T-helper 1 cell treated with Interleukin-12 subunit alpha and Interleukin-12 subunit beta and Interleukin-4 antibody, amounts not matched to agents 30 ng/mL and 1 ng/mL, for 36 hours (primary cell): ENCODE data around the gene DDX6. TPM values are rescaled to one million over a fixed set of nuclear protein-coding genes. Genes with fewer than 3 reads are reported as not detected.
"Not testable (repeated sequence)": the region's sequence is repeated elsewhere in the genome, so short reads cannot be mapped to it uniquely, and the experiment has no call there.

Experiments used
- intact Hi-C: fragments of 100-400 bp; cut with micrococcal nuclease; formaldehyde crosslinking; loops from one replicate; pipeline ENCODE4 v1.15.1; 2024
- total RNA-seq: library from RNA; stranded (reverse); gene quantifications from 2 replicates; pipeline ENCODE4 v1.2.3, GENCODE V29; 2022

DDX6 gene
- total RNA-seq, 1 donor from 2014 or later = 159 TPM

- intact Hi-C loops = loop anchor here (1.0 to 5.0 kb wide), 15 partner anchors 53 to 1465 kb away; partner anchors contain the start of genes ARCN1, C2CD2L, CENATAC and CEP164
Observed at GRCh38 chr11:118791961-118792569, 1.1 kb upstream of the DDX6 start.

DNA sequence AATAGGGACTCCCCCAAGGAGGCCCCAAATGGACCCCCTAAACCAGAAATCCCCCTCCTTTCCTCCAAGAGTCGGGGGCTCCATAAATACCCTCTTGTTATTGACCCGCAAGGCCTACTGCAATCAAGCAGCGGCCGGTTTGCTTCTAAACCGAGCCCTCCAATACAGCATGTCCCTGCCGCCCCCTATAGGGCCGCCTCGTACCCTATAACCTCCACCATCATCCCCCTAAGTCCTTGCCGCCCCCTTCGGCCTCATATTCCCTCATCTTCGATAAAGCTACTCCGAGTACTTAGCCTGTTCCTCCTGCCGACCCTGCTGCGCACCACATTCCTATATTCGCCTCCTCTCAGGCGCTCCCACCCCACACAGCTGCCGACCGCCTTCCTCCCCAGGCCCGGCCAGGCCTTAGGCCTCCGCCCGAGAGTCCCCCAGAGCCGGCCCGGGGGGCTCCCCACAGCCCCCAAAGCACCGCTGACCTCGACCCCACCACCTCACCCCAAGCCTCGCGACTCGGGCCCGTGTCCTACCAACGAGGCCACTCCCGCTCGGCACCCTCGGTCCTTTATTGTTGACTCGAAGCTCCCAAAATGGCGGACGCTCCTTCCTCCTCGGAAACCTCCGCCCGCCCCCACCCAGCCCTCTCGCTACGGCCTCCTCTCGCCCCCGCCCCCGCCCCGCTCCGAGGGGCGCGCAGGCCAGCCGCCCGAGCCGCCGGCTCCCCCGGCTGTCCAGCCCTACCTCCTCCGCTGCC lies 430 bp downstream of the DDX6 start:
- intact Hi-C loops = loop anchor here (1.0 to 5.0 kb wide), 10 partner anchors 100 to 1463 kb away; partner anchors contain the start of genes ARCN1, C2CD2L, CEP164 and MPZL3

GRCh38 chr11:118789501-118790356 lies 1.2 kb downstream of the DDX6 start:
- intact Hi-C loops = loop anchor here (1.0 to 5.0 kb wide), 10 partner anchors 89 to 1462 kb away; partner anchors contain the start of genes ARCN1, C2CD2L, CBL and CEP164

DNA sequence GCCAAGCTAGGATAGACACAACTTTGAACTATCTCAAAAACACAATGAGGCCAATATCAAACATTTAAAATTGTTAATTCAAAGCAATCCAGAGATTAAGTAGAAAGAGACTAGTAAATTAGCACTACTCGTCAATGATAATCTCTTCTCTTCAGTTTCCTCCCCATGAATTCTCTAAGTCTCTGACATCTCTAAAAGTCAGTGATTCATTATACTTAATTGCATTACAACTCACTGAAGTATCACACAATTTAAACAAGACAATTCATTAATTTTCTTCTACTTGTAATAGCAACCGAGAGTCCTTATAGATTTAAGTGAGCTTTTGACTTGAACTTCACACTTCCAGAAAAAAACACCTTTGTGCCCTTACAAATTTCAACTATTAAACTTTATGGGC lies 4.3 kb downstream of the DDX6 start:
- intact Hi-C loops = loop anchor here (5.0 kb wide), 1 partner anchor 421 kb away; the partner anchor contains the start of gene CBL

GRCh38 chr11:118785362-118785761 lies 5.6 kb downstream of the DDX6 start:
- intact Hi-C loops = loop anchor here (5.0 kb wide), 1 partner anchor 422 kb away; the partner anchor contains the start of gene CBL

DNA sequence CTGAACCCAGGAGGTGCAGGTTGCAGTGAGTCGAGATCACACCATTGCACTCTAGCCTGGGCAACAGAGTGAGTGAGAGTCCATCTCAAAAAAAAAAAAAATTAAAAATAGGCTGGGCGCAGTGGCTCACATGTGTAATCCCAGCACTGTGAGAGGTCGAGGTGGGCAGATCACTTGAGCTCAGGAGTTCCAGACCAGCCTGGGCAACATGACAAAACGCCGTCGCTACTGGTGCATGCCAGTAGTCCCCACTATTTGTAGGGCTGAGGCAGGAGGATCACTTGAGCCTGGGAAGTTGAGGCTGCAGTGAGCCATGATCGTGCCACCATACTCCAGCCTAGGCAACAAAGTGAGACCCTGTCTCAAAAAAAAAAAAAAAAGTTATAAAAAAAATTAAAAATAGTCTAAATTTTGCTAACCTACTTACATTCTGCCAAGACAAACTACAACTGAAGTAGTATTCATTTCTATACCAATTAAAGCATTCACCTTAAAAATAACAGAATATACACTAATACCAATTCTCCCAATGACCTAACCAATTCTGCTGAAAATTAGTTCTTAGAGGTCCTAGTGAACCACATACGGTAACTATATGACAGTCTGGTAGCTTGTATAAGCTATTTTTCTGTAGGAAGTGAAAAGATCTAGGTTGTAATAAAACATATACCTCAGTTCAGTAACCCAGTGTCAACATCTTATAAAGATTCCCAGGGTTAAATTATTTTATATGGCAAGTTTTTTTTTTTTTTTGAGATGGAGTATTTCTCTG lies 7.1 kb downstream of the DDX6 start:
- intact Hi-C loops = no loop called here

GRCh38 chr11:118783324-118783723 lies 7.6 kb downstream of the DDX6 start:
- intact Hi-C loops = not testable (repeated sequence)

- intact Hi-C loops = no loop called here
Observed at GRCh38 chr11:118778898-118779297, 12.1 kb downstream of the DDX6 start.

DNA sequence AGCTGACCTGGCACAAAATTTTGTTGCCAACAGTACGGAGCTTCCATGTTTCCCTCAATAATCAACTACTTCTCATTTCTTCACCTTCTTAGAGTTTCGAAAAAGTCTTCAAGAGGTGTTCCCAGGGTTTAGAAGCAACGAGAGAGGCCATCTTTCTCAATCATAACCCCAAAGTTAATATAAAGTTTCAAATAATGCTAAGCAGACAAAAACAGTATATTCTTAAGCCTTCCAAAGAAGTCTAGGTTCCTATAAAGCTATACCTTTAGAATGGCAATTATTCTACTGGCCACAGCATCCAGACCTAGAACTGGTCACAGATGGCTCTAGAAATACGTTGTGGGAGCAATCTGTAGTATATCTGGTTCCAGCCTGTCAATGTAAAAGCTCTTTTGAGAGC lies 16.9 kb downstream of the DDX6 start:
- intact Hi-C loops = no loop called here

DNA sequence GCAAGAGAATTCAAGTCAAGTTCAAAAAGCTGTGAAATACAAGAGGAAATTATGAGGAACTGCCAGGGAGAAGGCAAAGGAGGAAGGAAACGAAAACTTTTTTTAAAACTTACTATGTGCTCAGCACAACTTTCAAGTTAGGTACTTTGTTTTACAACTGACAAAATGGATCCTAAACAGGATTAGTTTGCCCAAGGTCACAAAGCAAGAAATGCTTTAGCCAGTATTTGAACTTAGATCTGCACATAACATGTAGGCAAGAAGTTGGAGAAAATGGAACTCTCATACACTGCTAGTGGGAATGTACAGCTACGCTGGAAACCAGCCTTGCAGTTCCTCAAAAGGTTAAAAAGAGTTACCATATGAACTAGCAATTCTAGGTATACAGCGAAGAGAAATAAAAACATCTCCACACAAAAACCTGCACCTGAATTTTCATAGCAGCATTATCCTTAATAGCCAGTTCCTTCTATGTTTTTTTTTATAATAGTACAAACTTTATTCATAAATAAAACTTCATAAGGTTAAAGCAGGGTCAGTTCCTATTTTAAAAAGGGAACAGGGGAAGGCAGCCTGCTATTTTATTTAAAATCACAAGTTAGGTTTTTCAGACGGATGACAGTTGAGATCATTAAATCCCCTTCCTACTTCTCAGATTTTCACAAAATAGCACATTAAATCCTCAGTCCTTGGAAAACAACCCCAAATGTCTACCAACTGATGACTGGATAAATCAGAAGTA lies 19.2 kb downstream of the DDX6 start:
- intact Hi-C loops = no loop called here

- intact Hi-C loops = no loop called here
Observed at GRCh38 chr11:118768690-118769089, 22.3 kb downstream of the DDX6 start.

GRCh38 chr11:118766035-118766434 lies 24.9 kb downstream of the DDX6 start:
- intact Hi-C loops = no loop called here

GRCh38 chr11:118765095-118765691 lies 25.8 kb downstream of the DDX6 start:
- intact Hi-C loops = not testable (repeated sequence)

DNA sequence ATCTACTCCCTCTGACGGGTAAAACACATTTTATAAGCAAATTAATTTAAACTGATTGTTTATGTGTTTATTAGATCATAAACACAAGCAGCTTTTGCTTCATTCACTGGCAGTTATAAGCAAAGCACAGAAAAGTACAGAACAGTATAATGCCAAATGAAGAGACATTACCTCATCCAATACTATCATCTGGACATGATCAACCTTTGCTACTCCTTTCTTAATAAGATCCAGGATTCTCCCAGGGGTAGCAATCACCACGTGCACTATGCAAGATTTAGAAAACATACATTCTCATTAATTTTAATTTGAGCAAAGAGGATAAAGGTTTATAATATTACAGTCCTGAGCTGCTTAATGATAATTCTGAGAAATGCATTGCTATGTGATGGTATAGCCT lies 27.9 kb downstream of the DDX6 start:
- intact Hi-C loops = no loop called here

- intact Hi-C loops = not testable (repeated sequence)
Observed at GRCh38 chr11:118761981-118762380, 29.0 kb downstream of the DDX6 start.

GRCh38 chr11:118757876-118758399 lies 33.0 kb downstream of the DDX6 start:
- intact Hi-C loops = loop anchor here (10.0 kb wide), 1 partner anchor 253 kb away; no protein-coding TSS in a partner anchor

DNA sequence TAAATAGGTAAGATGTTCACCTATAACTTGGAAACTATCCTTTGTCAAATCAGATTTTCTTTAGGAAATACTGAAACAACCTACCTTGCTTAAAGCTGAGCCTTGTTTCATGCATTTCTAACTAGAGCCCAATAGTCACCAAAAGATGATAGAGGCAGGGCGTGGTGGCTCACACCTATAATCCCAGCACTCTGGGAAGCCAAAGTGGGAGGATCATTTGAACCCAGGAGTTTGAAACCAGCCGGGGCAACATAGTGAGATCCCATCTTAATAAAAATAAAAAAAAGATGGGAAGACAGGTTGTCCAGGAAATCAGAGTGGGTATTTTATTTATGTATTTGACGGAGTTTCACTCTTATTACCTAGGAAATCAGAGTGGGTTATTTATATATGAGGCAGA lies 38.3 kb downstream of the DDX6 start:
- intact Hi-C loops = loop anchor here (10.0 kb wide), 1 partner anchor 248 kb away; no protein-coding TSS in a partner anchor

DNA sequence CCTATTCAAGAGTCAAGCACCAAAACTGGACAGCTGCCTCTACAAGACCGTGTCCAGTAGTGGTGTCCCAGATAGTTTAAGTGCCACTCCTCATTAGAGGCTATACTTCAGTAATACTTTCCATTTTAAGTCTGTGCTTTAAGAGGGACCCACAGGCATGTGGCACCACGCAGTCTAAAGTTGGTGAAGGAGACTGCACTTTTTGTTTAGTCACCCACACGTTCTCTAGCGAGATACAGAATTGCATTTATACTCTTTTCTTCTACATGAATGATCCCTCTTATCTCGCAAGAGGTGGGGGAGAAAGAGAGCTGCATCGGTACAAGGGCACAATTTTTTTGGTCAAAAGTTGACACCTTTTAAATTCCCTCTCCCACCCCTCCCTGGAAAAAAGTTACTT lies 41.5 kb downstream of the DDX6 start:
- intact Hi-C loops = loop anchor here (5.0 kb wide), 1 partner anchor 57 kb away; no protein-coding TSS in a partner anchor

GRCh38 chr11:118748056-118748455 lies 42.9 kb downstream of the DDX6 start:
- intact Hi-C loops = loop anchor here (5.0 kb wide), 1 partner anchor 56 kb away; no protein-coding TSS in a partner anchor
